K562 (cell line): ENCODE measurements around the gene ZNF622. TPM values are rescaled to one million over a fixed set of nuclear protein-coding genes. Genes with fewer than 3 reads are reported as not detected.

ENCODE experiments used
- DNMT1 ChIP-seq: fragments of 450-650 bp; IDR thresholded peaks from 2 replicates; pipeline ENCODE4 v1.6.1; 2016; ENCODE audit warnings: antibody characterized with exemption, mild to moderate bottlenecking
- ELF1 ChIP-seq: fragments of 200-800 bp; sonication (Bioruptor generic); IDR thresholded peaks from 2 replicates; pipeline ENCODE4 v1.6.1; 2016; ENCODE audit warnings: missing genetic modification characterization, missing compliant biosample characterization
- NBN ChIP-seq: fragments of 450-650 bp; IDR thresholded peaks from 2 replicates; pipeline ENCODE4 v1.6.1; 2016; ENCODE audit warnings: low read depth, mild to moderate bottlenecking
- NFATC3 ChIP-seq: fragments of 450-650 bp; IDR thresholded peaks from 2 replicates; pipeline ENCODE4 v1.6.1; 2017; ENCODE audit warnings: mild to moderate bottlenecking
- PCBP2 ChIP-seq: fragments of 200-400 bp; formaldehyde crosslinking; IDR thresholded peaks from 2 replicates; pipeline ENCODE4 v1.6.1; 2018; ENCODE audit warnings: low read length, low read depth, mild to moderate bottlenecking, moderate library complexity; ENCODE audit not compliant: poor library complexity, severe bottlenecking
- ZNF584 ChIP-seq: fragments of 200-800 bp; sonication (Bioruptor generic); IDR thresholded peaks from 2 replicates; pipeline ENCODE4 v1.6.1; 2016; ENCODE audit warnings: low read depth, mild to moderate bottlenecking, missing genetic modification characterization, missing compliant biosample characterization
- polyA plus RNA-seq, 8 experiments: library from polyadenylated mRNA; depleted of rRNA in 4 of 8; stranded (reverse) in 5 of 8; unstranded in 3 of 8; fragments of >200 nt; fragmentation: Nextera tagmentation in 2 of 8; fragmentation: Illumina TruSeq in 1 of 8; extraction: Ambion mirVana in 2 of 8; extraction: Trizol in 1 of 8; gene quantifications; 2 replicates each; pipeline versions ENCODE4 v1.2.1 to v1.2.3, GENCODE V29; 2011 to 2014; ENCODE audit warnings: inconsistent platforms in 1 of 8, missing spikeins in 1 of 8
- total RNA-seq, 7 experiments: library from RNA; depleted of rRNA in 6 of 7; stranded (reverse); fragments of >200 nt in 6 of 7; fragmentation: Illumina TruSeq in 2 of 7; extraction: Trizol in 2 of 7; gene quantifications; 2 replicates each; pipeline versions ENCODE4 v1.2.1 to v1.2.3, GENCODE V29; 2011 to 2021; ENCODE audit warnings: low replicate concordance in 1 of 7
- TF ChIP-seq, protein P1 (sequence below), 2 experiments: fragments of 450-650 bp; IDR thresholded peaks; 2 replicates each; pipeline ENCODE4 v1.6.1; 2018; ENCODE audit warnings: mild to moderate bottlenecking in 2 of 2, low read depth in 1 of 2; ENCODE audit not compliant: partially characterized antibody in 2 of 2
- TF ChIP-seq, protein P2 (sequence below): fragments of 250-450 bp; sonication (Bioruptor Pico); IDR thresholded peaks from 2 replicates; pipeline ENCODE4 v1.4.0; 2020; ENCODE audit warnings: mild to moderate bottlenecking
- TF ChIP-seq, protein P3 (sequence below): IDR thresholded peaks from 2 replicates; pipeline ENCODE4 v1.6.1; 2016; ENCODE audit warnings: missing genetic modification characterization, missing compliant biosample characterization
- TF ChIP-seq, protein P4 (sequence below), 3 experiments: IDR thresholded peaks in 2 of 3; conservative IDR thresholded peaks in 1 of 3; 2 replicates each; pipeline ENCODE4 v1.5.1; 2011 to 2012; ENCODE audit warnings: low read length in 3 of 3, mild to moderate bottlenecking in 3 of 3, control low read depth in 2 of 3, improper control_type of control experiment in 1 of 3, inconsistent platforms in 1 of 3, low read depth in 1 of 3, mixed read lengths in 1 of 3, moderate library complexity in 1 of 3; ENCODE audit not compliant: insufficient read depth in 2 of 3
- TF ChIP-seq, protein P5 (sequence below): IDR thresholded peaks from 2 replicates; pipeline ENCODE4 v1.6.1; 2011; ENCODE audit warnings: borderline replicate concordance, low read depth, mild to moderate bottlenecking, moderate library complexity, low read length; ENCODE audit not compliant: insufficient read depth, poor library complexity, severe bottlenecking
- TF ChIP-seq, protein P6 (sequence below), 2 experiments: fragments of 450-650 bp in 1 of 2; sonication (generic) in 1 of 2; formaldehyde crosslinking; conservative IDR thresholded peaks; 2 replicates each; pipeline versions ENCODE4 v1.4.0 to v1.8.1; 2020 to 2022; ENCODE audit warnings: mild to moderate bottlenecking in 1 of 2, missing genetic modification reagents in 1 of 2
- TF ChIP-seq, protein P7 (sequence below): fragments of 450-650 bp; formaldehyde crosslinking; IDR thresholded peaks from 2 replicates; pipeline ENCODE4 v1.4.0; 2020; ENCODE audit warnings: mild to moderate bottlenecking

The ZNF622 gene
- total and polyA plus RNA-seq, 9 of the 15 experiments (the other 6 are each of a cell fraction or from before 2014, with no cell fraction given): 9.6 to 51.5 (median 32.3) TPM

DNA sequence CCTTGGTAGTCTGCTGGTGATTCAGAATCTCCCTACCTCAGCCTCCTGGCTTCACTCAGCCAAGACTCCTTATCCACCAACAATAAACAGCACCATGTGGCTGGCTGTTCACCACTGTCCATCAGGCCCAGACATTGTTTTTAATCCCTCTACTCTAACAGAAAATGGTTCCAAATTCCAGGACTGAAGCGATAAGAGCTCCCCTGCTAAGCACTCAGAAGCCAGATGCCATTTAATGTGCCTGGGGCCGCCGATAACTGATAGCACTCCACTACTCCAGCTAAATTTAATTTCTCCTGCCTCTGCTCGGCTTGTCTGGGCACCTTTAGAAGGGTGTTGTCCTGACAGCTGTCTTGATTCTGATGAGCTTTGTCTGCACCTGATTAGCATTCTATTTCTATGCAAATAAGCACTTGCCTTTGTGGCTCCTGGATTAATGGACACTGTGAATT, 47.1 kb downstream of the ZNF622 start (continued):
- TF ChIP-seq, protein P1, sequence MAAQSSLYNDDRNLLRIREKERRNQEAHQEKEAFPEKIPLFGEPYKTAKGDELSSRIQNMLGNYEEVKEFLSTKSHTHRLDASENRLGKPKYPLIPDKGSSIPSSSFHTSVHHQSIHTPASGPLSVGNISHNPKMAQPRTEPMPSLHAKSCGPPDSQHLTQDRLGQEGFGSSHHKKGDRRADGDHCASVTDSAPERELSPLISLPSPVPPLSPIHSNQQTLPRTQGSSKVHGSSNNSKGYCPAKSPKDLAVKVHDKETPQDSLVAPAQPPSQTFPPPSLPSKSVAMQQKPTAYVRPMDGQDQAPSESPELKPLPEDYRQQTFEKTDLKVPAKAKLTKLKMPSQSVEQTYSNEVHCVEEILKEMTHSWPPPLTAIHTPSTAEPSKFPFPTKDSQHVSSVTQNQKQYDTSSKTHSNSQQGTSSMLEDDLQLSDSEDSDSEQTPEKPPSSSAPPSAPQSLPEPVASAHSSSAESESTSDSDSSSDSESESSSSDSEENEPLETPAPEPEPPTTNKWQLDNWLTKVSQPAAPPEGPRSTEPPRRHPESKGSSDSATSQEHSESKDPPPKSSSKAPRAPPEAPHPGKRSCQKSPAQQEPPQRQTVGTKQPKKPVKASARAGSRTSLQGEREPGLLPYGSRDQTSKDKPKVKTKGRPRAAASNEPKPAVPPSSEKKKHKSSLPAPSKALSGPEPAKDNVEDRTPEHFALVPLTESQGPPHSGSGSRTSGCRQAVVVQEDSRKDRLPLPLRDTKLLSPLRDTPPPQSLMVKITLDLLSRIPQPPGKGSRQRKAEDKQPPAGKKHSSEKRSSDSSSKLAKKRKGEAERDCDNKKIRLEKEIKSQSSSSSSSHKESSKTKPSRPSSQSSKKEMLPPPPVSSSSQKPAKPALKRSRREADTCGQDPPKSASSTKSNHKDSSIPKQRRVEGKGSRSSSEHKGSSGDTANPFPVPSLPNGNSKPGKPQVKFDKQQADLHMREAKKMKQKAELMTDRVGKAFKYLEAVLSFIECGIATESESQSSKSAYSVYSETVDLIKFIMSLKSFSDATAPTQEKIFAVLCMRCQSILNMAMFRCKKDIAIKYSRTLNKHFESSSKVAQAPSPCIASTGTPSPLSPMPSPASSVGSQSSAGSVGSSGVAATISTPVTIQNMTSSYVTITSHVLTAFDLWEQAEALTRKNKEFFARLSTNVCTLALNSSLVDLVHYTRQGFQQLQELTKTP (IDR thresholded peaks at IDR 0.05; ENCODE audit: low read depth in 1 of 2, partially characterized antibody in 2 of 2): peak in 1 of 2 experiments; percentile 85
- TF ChIP-seq PCBP2: no peak
- no peak for TF ChIP-seq ELF1 (tag)
- TF ChIP-seq, protein P2, sequence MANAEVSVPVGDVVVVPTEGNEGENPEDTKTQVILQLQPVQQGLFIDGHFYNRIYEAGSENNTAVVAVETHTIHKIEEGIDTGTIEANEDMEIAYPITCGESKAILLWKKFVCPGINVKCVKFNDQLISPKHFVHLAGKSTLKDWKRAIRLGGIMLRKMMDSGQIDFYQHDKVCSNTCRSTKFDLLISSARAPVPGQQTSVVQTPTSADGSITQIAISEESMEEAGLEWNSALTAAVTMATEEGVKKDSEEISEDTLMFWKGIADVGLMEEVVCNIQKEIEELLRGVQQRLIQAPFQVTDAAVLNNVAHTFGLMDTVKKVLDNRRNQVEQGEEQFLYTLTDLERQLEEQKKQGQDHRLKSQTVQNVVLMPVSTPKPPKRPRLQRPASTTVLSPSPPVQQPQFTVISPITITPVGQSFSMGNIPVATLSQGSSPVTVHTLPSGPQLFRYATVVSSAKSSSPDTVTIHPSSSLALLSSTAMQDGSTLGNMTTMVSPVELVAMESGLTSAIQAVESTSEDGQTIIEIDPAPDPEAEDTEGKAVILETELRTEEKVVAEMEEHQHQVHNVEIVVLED (CRISPR knock-in tag): no peak
- TF ChIP-seq, protein P3, sequence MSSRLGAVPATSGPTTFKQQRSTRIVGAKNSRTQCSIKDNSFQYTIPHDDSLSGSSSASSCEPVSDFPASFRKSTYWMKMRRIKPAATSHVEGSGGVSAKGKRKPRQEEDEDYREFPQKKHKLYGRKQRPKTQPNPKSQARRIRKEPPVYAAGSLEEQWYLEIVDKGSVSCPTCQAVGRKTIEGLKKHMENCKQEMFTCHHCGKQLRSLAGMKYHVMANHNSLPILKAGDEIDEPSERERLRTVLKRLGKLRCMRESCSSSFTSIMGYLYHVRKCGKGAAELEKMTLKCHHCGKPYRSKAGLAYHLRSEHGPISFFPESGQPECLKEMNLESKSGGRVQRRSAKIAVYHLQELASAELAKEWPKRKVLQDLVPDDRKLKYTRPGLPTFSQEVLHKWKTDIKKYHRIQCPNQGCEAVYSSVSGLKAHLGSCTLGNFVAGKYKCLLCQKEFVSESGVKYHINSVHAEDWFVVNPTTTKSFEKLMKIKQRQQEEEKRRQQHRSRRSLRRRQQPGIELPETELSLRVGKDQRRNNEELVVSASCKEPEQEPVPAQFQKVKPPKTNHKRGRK (tag): no peak
- 0 out of 2 replicates have a peak, but pooled peaks have one; percentile 77 for TF ChIP-seq NFATC3
- TF ChIP-seq NBN: peak; percentile 94; the same call in 1 of the 2 replicates
- TF ChIP-seq, protein P4, sequence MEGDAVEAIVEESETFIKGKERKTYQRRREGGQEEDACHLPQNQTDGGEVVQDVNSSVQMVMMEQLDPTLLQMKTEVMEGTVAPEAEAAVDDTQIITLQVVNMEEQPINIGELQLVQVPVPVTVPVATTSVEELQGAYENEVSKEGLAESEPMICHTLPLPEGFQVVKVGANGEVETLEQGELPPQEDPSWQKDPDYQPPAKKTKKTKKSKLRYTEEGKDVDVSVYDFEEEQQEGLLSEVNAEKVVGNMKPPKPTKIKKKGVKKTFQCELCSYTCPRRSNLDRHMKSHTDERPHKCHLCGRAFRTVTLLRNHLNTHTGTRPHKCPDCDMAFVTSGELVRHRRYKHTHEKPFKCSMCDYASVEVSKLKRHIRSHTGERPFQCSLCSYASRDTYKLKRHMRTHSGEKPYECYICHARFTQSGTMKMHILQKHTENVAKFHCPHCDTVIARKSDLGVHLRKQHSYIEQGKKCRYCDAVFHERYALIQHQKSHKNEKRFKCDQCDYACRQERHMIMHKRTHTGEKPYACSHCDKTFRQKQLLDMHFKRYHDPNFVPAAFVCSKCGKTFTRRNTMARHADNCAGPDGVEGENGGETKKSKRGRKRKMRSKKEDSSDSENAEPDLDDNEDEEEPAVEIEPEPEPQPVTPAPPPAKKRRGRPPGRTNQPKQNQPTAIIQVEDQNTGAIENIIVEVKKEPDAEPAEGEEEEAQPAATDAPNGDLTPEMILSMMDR (IDR thresholded peaks at IDR 0.05 in 2 of 3, conservative IDR thresholded peaks at IDR 0.05 in 1 of 3; ENCODE audit: insufficient read depth in 2 of 3, low read depth in 1 of 3, low read length in 3 of 3): no peak
- TF ChIP-seq, protein P5, sequence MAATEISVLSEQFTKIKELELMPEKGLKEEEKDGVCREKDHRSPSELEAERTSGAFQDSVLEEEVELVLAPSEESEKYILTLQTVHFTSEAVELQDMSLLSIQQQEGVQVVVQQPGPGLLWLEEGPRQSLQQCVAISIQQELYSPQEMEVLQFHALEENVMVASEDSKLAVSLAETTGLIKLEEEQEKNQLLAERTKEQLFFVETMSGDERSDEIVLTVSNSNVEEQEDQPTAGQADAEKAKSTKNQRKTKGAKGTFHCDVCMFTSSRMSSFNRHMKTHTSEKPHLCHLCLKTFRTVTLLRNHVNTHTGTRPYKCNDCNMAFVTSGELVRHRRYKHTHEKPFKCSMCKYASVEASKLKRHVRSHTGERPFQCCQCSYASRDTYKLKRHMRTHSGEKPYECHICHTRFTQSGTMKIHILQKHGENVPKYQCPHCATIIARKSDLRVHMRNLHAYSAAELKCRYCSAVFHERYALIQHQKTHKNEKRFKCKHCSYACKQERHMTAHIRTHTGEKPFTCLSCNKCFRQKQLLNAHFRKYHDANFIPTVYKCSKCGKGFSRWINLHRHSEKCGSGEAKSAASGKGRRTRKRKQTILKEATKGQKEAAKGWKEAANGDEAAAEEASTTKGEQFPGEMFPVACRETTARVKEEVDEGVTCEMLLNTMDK: no peak
- TF ChIP-seq, protein P6, sequence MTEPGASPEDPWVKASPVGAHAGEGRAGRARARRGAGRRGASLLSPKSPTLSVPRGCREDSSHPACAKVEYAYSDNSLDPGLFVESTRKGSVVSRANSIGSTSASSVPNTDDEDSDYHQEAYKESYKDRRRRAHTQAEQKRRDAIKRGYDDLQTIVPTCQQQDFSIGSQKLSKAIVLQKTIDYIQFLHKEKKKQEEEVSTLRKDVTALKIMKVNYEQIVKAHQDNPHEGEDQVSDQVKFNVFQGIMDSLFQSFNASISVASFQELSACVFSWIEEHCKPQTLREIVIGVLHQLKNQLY (CRISPR knock-in tag; conservative IDR thresholded peaks at IDR 0.05): no peak
- TF ChIP-seq, protein P7, sequence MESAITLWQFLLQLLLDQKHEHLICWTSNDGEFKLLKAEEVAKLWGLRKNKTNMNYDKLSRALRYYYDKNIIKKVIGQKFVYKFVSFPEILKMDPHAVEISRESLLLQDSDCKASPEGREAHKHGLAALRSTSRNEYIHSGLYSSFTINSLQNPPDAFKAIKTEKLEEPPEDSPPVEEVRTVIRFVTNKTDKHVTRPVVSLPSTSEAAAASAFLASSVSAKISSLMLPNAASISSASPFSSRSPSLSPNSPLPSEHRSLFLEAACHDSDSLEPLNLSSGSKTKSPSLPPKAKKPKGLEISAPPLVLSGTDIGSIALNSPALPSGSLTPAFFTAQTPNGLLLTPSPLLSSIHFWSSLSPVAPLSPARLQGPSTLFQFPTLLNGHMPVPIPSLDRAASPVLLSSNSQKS (CRISPR knock-in tag): no peak
- TF ChIP-seq ZNF584 (CRISPR knock-in tag): no peak
- no peak for TF ChIP-seq DNMT1
